ENCODE data around the gene TASP1. TPM values are rescaled to one million over a fixed set of nuclear protein-coding genes. Genes with fewer than 3 reads are reported as not detected.

The TASP1 gene
- total RNA-seq, 2 experiments from 2014 or later: 9.9 to 10.7 TPM

- H3K27me3 Mint-ChIP-seq: no peaks in the 10 kb centered on the region
- no peaks in the 10 kb centered on the region for H3K4me1 Mint-ChIP-seq
- ATAC-seq (ENCODE audit: low read depth) (no peak), DNase-seq (no peak)
- H3K9me3 Mint-ChIP-seq: no peaks in the 10 kb centered on the region
- peaks cover 15% of the 10 kb centered on the region for H3K36me3 Mint-ChIP-seq
- no peak overlapping the region for H3K4me3 Mint-ChIP-seq
- POLR2A ChIA-PET: no interaction called here
- H3K27ac Mint-ChIP-seq: no peak overlapping the region
These were observed 108.6 kb downstream of the TASP1 start for GRCh38 chr20:13530146-13530545.

GRCh38 chr20:13526551-13526950 is 112.2 kb downstream of the TASP1 start:
- H3K27ac Mint-ChIP-seq: no peak overlapping the region
- H3K4me3 Mint-ChIP-seq: no peak overlapping the region
- H3K4me1 Mint-ChIP-seq: no peaks in the 10 kb centered on the region
- H3K36me3 Mint-ChIP-seq: peaks cover 29% of the 10 kb centered on the region
- POLR2A ChIA-PET: no interaction called here
- DNase-seq (no peak), ATAC-seq (ENCODE audit: low read depth) (no peak)
- no peaks in the 10 kb centered on the region for H3K27me3 Mint-ChIP-seq
- peaks cover 1% of the 10 kb centered on the region for H3K9me3 Mint-ChIP-seq

GRCh38 chr20:13525225-13525940 is 113.3 kb downstream of the TASP1 start:
- POLR2A ChIA-PET: no interaction called here
- H3K9me3 Mint-ChIP-seq: peaks cover 1% of the 10 kb centered on the region
- ATAC-seq (ENCODE audit: low read depth): no peak
- no peaks in the 10 kb centered on the region for H3K4me1 Mint-ChIP-seq
- H3K4me3 Mint-ChIP-seq: no peak overlapping the region
- H3K27ac Mint-ChIP-seq: no peak overlapping the region
- H3K27me3 Mint-ChIP-seq: no peaks in the 10 kb centered on the region
- H3K36me3 Mint-ChIP-seq: peaks cover 31% of the 10 kb centered on the region
- DNase-seq: no peak

- Mint-ChIP-seq H3K36me3 (peaks cover 31% of the 10 kb centered on the region), H3K4me1 (no peaks in the 10 kb centered on the region), H3K27ac (no peak overlapping the region), H3K27me3 (no peaks in the 10 kb centered on the region), H3K4me3 (no peak overlapping the region), H3K9me3 (peaks cover 1% of the 10 kb centered on the region)
- DNase-seq (no peak), ATAC-seq (ENCODE audit: low read depth) (no peak)
- POLR2A ChIA-PET: no interaction called here
These were observed 114.4 kb downstream of the TASP1 start for GRCh38 chr20:13524339-13524738.

GRCh38 chr20:13517831-13518230 is 120.9 kb downstream of the TASP1 start:
- ATAC-seq (ENCODE audit: low read depth) (no peak), DNase-seq (no peak)
- H3K4me3 Mint-ChIP-seq: no peak overlapping the region
- POLR2A ChIA-PET: no interaction called here
- H3K36me3 Mint-ChIP-seq: peaks cover 34% of the 10 kb centered on the region
- no peaks in the 10 kb centered on the region for H3K27me3 Mint-ChIP-seq
- H3K4me1 Mint-ChIP-seq: no peaks in the 10 kb centered on the region
- H3K9me3 Mint-ChIP-seq: peaks cover 3% of the 10 kb centered on the region
- H3K27ac Mint-ChIP-seq: no peak overlapping the region

- no peak for DNase-seq
- no peak for ATAC-seq (ENCODE audit: low read depth)
- POLR2A ChIA-PET: interaction anchor here (0.6 kb wide), 1 partner anchor 11 kb away, joined by 3 read pairs; no protein-coding TSS in a partner anchor
- peaks cover 30% of the 10 kb centered on the region for H3K36me3 Mint-ChIP-seq
- H3K27me3 Mint-ChIP-seq: no peaks in the 10 kb centered on the region
- no peak overlapping the region for H3K4me3 Mint-ChIP-seq
- H3K27ac Mint-ChIP-seq: no peak overlapping the region
- H3K4me1 Mint-ChIP-seq: no peaks in the 10 kb centered on the region
- peaks cover 6% of the 10 kb centered on the region for H3K9me3 Mint-ChIP-seq
These were observed 122.8 kb downstream of the TASP1 start for GRCh38 chr20:13515796-13516558.

GRCh38 chr20:13515291-13515690 is 123.4 kb downstream of the TASP1 start:
- Mint-ChIP-seq H3K4me3 (no peak overlapping the region), H3K9me3 (peaks cover 8% of the 10 kb centered on the region), H3K27ac (no peak overlapping the region), H3K27me3 (no peaks in the 10 kb centered on the region), H3K36me3 (peaks cover 27% of the 10 kb centered on the region), H3K4me1 (no peaks in the 10 kb centered on the region)
- POLR2A ChIA-PET: no interaction called here
- no peak for ATAC-seq (ENCODE audit: low read depth)
- no peak for DNase-seq

GRCh38 chr20:13510837-13511488 is 127.8 kb downstream of the TASP1 start:
- H3K9me3 Mint-ChIP-seq: peaks cover 14% of the 10 kb centered on the region
- no peak overlapping the region for H3K4me3 Mint-ChIP-seq
- POLR2A ChIA-PET: no interaction called here
- H3K4me1 Mint-ChIP-seq: no peaks in the 10 kb centered on the region
- H3K36me3 Mint-ChIP-seq: peaks cover 21% of the 10 kb centered on the region
- ATAC-seq (ENCODE audit: low read depth) (no peak), DNase-seq (no peak)
- no peaks in the 10 kb centered on the region for H3K27me3 Mint-ChIP-seq
- H3K27ac Mint-ChIP-seq: no peak overlapping the region

GRCh38 chr20:13507646-13508045 is 131.1 kb downstream of the TASP1 start:
- Mint-ChIP-seq H3K27ac (no peak overlapping the region), H3K4me3 (no peak overlapping the region), H3K4me1 (no peaks in the 10 kb centered on the region), H3K9me3 (peaks cover 18% of the 10 kb centered on the region), H3K27me3 (no peaks in the 10 kb centered on the region), H3K36me3 (peaks cover 14% of the 10 kb centered on the region)
- POLR2A ChIA-PET: no interaction called here
- no peak for ATAC-seq (ENCODE audit: low read depth)
- DNase-seq: no peak

- no peak overlapping the region for H3K27ac Mint-ChIP-seq
- H3K4me3 Mint-ChIP-seq: no peak overlapping the region
- no peak for ATAC-seq (ENCODE audit: low read depth)
- peaks cover 23% of the 10 kb centered on the region for H3K36me3 Mint-ChIP-seq
- POLR2A ChIA-PET: no interaction called here
- H3K9me3 Mint-ChIP-seq: peaks cover 20% of the 10 kb centered on the region
- H3K27me3 Mint-ChIP-seq: no peaks in the 10 kb centered on the region
- no peaks in the 10 kb centered on the region for H3K4me1 Mint-ChIP-seq
- DNase-seq: no peak
These were observed 137.2 kb downstream of the TASP1 start for GRCh38 chr20:13501500-13501899.

GRCh38 chr20:13494019-13494418 is 144.7 kb downstream of the TASP1 start:
- DNase-seq (no peak), ATAC-seq (ENCODE audit: low read depth) (no peak)
- Mint-ChIP-seq H3K27me3 (no peaks in the 10 kb centered on the region), H3K4me1 (no peaks in the 10 kb centered on the region), H3K36me3 (peaks cover 10% of the 10 kb centered on the region), H3K9me3 (peaks cover 5% of the 10 kb centered on the region), H3K27ac (no peak overlapping the region), H3K4me3 (no peak overlapping the region)
- POLR2A ChIA-PET: no interaction called here

- POLR2A ChIA-PET: no interaction called here
- H3K36me3 Mint-ChIP-seq: peaks cover 8% of the 10 kb centered on the region
- ATAC-seq (ENCODE audit: low read depth): no peak
- H3K27ac Mint-ChIP-seq: no peak overlapping the region
- H3K4me3 Mint-ChIP-seq: no peak overlapping the region
- peaks cover 5% of the 10 kb centered on the region for H3K9me3 Mint-ChIP-seq
- DNase-seq: no peak
- no peaks in the 10 kb centered on the region for H3K4me1 Mint-ChIP-seq
- no peaks in the 10 kb centered on the region for H3K27me3 Mint-ChIP-seq
These were observed 145.6 kb downstream of the TASP1 start for GRCh38 chr20:13493143-13493542.

GRCh38 chr20:13492001-13492481 is 146.7 kb downstream of the TASP1 start:
- Mint-ChIP-seq H3K4me3 (no peak overlapping the region), H3K9me3 (peaks cover 2% of the 10 kb centered on the region), H3K4me1 (no peaks in the 10 kb centered on the region), H3K27me3 (no peaks in the 10 kb centered on the region), H3K27ac (no peak overlapping the region), H3K36me3 (peaks cover 2% of the 10 kb centered on the region)
- POLR2A ChIA-PET: no interaction called here
- DNase-seq (no peak), ATAC-seq (ENCODE audit: low read depth) (no peak)

- H3K4me1 Mint-ChIP-seq: no peaks in the 10 kb centered on the region
- no peak for ATAC-seq (ENCODE audit: low read depth)
- no peak overlapping the region for H3K27ac Mint-ChIP-seq
- H3K27me3 Mint-ChIP-seq: no peaks in the 10 kb centered on the region
- peaks cover 2% of the 10 kb centered on the region for H3K9me3 Mint-ChIP-seq
- H3K36me3 Mint-ChIP-seq: peaks cover 8% of the 10 kb centered on the region
- POLR2A ChIA-PET: no interaction called here
- no peak overlapping the region for H3K4me3 Mint-ChIP-seq
- DNase-seq: no peak
These were observed 151.5 kb downstream of the TASP1 start for GRCh38 chr20:13487202-13487601.

All from activated naive CD8-positive, alpha-beta T cell treated with anti-CD3 and anti-CD28 coated beads, Interleukin-2, amount 10 ng/mL, durations not matched to agents 7 days and 5 days (primary cell).